NCI-H345 treated with DMSO at 0.1 percent for 48 hours (cell line): ENCODE results near the gene CFDP1.

Source experiments
- DNase-seq: peaks from one replicate; lab custom pipeline; 2025; ENCODE audit not compliant: unreplicated experiment; lab: John Stamatoyannopoulos, UW

The CFDP1 gene

GRCh38 chr16:75323933-75324332, 109.4 kb downstream of the CFDP1 start:
- DNase-seq, result no peak

DNA sequence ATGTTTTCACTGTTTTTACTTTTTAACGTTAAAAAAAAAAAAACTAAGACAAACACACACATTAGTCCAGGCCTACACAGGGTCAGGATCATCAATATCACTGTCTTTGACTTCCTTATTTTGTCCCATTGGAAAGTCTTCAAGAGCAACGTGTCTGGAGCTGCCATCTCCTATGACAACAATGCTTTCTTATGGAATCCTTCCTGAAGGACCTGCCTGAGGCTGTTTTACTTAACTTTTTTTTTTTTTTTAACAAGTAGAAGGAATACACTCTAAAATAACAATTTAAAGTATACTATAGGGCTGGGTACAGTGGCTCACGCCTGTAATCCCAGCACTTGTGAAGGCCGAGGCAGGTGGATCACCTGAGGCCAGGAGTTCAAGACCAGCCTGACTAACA, 110.1 kb downstream of the CFDP1 start:
- no peak for DNase-seq

DNA sequence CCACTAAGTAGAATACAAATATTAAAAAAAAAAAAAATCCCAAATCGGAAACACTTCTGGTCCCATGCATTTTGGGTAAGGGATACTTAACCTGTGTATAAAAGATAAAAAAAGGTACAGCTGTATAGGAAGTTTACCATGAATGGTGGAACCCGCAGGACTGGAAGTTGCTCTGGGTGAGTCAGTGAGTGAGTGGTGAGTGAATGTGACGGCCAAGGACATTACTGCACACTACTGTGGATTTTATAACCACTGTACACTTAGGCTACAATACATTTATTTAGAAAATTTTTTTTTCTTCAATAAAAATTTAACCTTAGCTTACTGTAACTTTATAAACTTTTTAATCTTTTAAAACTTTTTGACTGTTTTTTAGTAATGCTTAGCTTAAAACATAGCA, 110.6 kb downstream of the CFDP1 start:
- DNase-seq, result no peak

GRCh38 chr16:75320435-75320834, 112.9 kb downstream of the CFDP1 start:
- no peak for DNase-seq

DNA sequence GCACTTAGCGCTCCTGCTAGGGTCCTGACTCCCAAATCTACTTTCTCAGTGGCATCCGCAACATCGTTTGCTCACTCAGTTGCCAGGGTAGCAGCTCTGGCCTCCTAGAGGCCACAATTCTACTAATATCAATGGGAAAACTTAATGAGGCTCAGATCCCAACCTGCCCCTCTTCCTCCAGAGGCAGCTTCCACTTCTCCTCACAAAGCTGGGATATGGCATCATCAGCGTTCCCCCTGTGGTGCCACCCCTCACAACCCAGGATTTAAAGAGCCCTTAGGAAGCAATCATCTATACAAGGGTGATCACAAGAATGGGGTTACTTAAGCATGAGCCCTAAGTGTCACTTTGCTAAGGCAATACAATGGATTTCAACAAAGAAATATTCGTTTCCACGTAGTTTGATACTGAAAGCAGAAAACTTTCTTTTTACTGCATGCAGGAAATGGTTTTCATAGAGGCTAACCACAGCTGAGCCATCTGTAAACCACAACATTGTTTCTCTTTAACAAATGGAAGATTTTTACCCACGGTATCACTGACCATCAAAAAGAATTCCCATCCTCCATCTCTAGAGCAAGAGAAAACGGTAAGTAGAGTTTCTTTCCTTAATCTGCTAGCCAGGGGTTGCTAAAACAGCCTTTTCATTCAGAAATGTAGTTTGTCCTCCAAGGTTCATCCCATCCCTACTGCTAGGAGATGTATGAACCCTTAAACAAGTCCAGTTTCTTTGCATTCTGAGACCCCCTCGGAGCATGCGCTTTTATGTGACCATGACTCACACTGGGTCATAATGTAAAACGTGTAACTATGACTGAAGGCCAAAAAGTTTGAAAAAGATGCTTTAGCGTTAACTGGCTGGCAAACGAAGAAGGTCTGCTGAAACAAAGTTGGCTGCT, 113.5 kb downstream of the CFDP1 start:
- no peak for DNase-seq

DNA sequence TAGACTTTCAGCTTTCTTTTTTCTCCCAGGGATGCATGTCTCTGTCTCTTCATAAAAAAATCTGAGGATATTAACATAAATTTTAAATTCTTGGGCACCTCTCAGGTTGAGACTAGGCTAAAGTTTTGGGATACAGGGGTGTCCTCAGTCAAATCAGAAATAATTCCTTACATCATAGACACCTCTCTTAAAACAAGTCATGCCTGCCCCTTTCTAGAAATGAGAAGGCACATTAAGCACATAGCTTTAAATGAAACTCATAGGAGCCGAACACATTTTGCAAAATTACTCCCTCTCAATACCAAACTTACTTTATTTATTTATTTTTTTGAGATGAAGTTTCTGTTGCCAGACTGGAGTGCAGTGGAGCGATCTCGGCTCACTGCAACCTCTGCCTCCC, 114.6 kb downstream of the CFDP1 start:
- no peak for DNase-seq

DNA sequence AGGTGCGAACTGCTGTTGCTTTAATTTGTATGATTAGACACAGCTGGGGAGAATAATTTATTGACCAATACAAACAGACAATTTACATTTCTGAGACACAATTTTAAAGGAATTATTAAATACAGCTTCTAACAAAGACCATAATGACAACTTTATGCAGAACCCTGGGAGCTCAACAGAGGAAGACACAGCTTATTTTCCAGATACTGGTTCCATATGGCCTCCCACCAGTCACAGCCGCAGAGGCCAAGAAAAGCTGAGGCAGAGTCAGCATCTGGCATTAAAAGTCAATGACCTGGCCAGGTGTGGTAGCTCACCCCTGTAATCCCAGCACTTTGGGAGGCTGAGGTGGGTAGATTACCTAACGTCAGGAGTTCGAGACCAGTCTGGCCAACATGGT, 115.8 kb downstream of the CFDP1 start:
- no peak for DNase-seq

GRCh38 chr16:75317101-75317522, 116.2 kb downstream of the CFDP1 start:
- DNase-seq, result no peak

GRCh38 chr16:75315539-75316306, 117.6 kb downstream of the CFDP1 start:
- DNase-seq, result no peak

DNA sequence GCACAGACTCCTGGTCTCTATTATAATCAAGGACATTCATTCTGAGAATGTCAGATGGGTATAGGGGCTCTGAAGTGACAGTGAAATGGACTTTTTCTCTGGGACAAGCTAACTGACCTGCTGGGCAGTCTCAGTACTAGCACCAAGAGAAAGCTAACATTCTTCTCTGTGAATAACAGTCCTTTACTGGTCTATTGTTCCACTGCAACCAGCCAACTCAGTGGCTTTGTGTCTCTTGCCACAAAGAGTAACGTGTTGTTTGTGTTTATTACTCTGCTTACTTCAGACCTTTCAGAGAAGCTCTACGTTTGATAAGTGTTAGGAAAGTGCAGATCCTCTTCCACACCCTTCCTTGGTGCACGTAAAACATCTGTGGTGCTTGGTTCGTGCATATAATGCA, 120.4 kb downstream of the CFDP1 start:
- no peak for DNase-seq

- no peak for DNase-seq
Observed at GRCh38 chr16:75311383-75311938, 121.8 kb downstream of the CFDP1 start.

GRCh38 chr16:75310541-75310940, 122.8 kb downstream of the CFDP1 start:
- no peak for DNase-seq

DNA sequence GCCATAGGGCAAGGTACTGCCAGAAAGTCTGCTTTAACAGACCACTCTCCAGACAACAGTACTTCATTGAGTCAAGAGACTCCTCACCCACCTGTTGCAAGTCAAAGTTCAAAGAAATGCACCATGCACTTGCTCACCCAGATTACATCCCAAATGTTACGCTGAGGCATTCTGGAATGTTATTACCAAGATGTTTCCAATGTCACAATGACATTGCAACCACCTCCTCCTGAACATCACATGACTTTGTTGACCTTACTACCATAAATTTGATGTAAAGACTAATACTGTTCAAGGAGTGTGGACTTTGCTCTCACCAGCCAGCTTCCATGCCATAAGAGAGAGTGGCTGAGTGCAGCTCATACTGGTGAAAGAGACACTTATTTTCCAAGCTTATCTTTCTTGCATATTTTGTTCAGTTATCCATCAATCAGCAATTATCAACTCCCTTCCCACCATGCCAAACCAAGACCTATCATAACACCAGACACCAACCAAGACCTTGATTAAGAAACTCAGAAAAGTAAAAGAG, 123.3 kb downstream of the CFDP1 start:
- no peak for DNase-seq

- no peak for DNase-seq
Observed at GRCh38 chr16:75309156-75309555, 124.1 kb downstream of the CFDP1 start.

GRCh38 chr16:75308011-75308410, 125.3 kb downstream of the CFDP1 start:
- no peak for DNase-seq

- DNase-seq, result no peak
Observed at GRCh38 chr16:75307506-75307905, 125.8 kb downstream of the CFDP1 start.

DNA sequence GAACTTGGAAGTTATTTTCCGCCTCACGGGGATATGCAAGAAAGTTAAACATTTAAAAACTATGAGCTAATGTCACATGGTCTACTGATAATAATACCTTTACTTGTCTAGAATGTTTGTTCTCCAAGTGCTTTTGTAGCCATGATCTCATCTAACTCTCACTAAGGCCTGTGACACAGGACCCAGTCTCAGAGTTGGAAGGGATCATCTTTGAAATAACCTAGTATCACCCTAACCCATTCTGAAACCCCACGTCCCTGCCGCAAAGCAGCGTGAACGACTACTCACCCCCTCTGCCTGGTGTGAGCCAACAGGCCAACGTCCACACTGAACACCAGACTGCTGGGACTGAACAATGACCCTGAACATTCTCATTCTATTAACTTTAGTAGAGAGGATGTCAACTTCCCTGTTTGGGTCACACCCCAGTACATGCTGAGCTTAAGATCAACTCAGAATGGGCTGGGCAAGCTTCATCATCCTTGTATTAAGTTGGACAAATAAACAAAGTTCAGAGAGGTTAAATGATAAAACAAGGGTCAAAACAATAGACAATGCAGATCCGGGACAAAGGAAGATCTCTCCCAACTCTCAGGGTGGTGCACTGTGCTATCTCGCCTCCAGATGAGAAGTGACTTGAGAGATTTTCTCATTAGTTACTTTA, 127.1 kb downstream of the CFDP1 start:
- DNase-seq, result no peak

- DNase-seq, result peak; percentile 46
Observed at GRCh38 chr16:75305364-75306098, 127.8 kb downstream of the CFDP1 start.

GRCh38 chr16:75304521-75305363, 128.6 kb downstream of the CFDP1 start:
- no peak for DNase-seq

DNA sequence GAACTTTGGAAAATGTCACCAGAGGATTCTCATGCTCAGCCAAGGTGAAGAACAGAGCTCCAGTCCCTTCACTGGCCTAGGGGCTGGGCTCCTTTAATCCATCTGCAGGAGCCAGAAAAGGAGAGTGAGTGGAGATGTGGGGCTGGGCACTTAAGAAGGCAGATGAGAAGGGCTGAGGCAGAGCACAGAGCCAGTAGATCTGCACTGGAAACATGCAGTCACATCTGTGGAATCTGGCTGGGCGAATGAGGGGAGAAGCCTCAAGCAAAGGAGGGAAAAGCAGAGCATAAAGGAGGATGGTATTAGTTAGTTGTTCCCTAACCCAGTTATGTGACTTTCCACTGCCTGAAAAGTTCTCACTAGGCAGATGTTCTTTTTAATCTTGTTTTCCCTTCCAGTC, 131.5 kb downstream of the CFDP1 start:
- no peak for DNase-seq
